LNCaP clone FGC (cell line): ENCODE results near the gene PADI3.

Experiments
- DNase-seq: peaks from one replicate; pipeline ENCODE4 v3.0.0-alpha.2; 2011; ENCODE audit warnings: low read depth
- H3K4me3 ChIP-seq: 2 replicates; pipeline ENCODE4 v1.5.1; 2011; ENCODE audit warnings: mild to moderate bottlenecking, low read depth, low read length, control low read depth
- TF ChIP-seq, protein P1 (sequence below): IDR thresholded peaks from 2 replicates; pipeline ENCODE4 v1.5.1; 2012; ENCODE audit warnings: mild to moderate bottlenecking; ENCODE audit not compliant: control insufficient read depth, insufficient read depth; ENCODE audit errors: extremely low read depth

The PADI3 gene

DNA sequence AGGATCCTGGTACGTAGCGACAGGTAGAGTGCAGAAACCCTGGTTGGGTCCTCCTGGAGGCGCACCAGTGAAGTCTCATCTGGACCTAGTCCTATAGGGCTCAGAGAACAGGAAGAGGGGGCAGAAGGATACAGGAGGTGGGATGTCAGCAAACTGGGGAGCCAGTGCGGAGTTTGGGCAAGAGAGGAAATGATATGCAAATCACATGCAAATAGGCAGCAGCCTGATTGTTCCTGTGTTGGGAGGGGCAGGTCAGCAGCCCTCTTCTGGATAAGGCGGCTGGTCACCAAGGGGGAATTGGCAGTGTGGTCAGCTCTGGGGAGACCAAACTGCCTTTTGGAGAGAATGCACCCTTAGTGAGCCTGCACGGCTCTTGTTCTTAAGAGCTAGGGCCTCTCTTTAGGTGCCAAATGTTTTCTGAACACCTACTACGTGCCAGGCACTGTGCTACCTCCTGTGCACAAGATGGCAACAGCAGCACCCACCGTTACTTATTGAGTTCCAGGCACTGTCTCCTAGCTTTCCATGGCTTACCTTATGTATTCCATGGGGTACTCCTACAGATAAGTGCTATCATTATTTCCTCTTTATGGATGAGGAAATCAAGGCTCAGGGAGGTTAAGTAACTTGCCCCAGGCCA, 18.1 kb upstream of the PADI3 start:
- no peak overlapping the region for H3K4me3 ChIP-seq
- TF ChIP-seq, protein P1, sequence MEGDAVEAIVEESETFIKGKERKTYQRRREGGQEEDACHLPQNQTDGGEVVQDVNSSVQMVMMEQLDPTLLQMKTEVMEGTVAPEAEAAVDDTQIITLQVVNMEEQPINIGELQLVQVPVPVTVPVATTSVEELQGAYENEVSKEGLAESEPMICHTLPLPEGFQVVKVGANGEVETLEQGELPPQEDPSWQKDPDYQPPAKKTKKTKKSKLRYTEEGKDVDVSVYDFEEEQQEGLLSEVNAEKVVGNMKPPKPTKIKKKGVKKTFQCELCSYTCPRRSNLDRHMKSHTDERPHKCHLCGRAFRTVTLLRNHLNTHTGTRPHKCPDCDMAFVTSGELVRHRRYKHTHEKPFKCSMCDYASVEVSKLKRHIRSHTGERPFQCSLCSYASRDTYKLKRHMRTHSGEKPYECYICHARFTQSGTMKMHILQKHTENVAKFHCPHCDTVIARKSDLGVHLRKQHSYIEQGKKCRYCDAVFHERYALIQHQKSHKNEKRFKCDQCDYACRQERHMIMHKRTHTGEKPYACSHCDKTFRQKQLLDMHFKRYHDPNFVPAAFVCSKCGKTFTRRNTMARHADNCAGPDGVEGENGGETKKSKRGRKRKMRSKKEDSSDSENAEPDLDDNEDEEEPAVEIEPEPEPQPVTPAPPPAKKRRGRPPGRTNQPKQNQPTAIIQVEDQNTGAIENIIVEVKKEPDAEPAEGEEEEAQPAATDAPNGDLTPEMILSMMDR: no peak
- DNase-seq: no peak

DNA sequence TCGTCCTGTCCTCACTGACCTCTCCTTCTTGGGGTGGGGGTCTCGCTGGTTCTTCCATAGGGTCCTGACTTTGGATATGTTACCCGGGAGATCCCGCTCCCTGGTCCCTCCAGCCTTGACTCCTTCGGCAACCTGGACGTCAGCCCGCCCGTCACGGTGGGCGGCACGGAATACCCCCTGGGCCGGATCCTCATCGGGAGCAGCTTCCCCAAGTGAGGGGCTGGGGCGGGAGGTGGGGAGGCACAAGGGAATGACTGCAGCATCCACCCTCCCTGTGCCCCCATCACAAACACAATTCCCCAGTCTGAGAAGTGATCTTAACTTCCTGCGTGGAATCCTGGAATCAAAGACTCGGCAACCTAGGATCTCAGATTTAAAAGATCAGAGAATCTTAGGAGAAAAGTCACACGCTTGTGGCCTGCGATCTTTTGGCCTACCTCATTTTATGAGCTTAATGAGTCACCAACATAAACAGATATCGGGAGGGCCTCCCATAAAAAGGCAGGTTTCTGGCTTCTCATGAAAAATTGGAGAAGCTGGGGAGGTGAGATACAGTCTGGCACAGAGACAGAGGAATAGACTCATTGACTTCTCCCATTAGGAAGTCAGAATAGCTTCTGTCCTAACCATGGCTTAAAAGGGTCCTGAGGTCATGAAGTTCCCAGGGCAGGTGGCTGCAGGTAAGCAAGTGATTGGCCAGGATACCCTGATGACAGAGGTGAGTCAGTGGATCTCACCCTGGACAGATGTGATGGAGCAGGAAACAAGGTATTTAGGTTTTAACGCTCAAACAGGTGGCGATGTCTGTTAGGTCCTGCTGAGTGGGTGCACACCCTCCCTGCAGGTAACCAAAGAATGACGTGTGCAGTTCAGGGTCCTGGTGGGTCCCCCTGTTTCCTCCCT, 15.9 kb upstream of the PADI3 start:
- no peak overlapping the region for H3K4me3 ChIP-seq

DNA sequence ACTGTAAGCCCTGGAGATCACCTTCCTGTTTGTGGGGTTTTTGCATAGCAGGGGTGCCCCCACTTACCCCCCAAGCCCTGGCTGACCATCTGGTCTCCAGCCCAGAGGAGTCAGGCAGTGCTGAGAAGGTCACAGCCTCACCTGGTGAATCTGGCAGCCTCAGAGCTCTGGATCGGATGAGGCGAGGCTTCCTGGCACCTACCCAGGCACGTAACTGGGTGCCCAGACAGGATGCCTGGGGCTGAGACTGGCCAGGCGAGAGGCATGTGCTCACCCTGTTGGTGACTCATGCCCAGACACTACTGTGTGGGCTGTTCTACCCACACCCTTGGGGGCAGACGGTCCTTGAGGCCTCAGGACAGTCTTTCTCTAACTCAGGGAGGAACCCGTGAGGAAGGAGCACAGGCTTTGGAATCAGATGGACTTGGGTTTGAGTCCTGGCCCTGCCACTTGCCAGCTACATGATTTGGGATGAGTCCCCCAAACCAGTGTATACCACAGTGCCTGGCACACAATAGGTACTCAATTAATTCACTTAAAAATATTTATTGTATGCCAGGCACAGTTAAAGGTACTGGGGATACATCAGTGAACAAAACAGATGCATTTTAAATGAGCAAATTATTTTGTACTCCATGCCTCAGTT, 15.1 kb upstream of the PADI3 start:
- DNase-seq: peak; percentile 14
- H3K4me3 ChIP-seq: no peak overlapping the region
- TF ChIP-seq, protein P1: no peak

More for the DNA sequence above, 15.9 kb upstream of the PADI3 start:
- TF ChIP-seq, protein P1: no peak
- DNase-seq: peak; percentile 77

DNA sequence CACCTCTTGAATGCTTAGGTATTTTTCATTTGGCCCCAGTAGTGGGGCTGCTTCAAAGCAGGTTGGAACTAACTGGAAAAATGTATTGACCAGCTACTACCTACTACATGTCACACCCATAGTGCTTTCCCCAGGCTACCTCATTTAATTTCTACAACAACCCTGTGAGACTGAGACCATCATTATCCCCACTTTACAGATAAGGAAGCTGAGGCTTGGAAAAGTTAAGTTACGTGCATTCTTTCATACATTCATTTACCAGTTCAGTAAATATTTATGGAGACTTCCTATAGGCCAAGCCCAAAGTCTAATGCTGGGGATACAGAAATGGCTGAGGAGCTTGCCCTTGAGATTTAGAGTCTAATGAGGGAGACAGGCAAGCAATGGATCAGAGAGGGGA, 14.5 kb upstream of the PADI3 start:
- DNase-seq: no peak

DNA sequence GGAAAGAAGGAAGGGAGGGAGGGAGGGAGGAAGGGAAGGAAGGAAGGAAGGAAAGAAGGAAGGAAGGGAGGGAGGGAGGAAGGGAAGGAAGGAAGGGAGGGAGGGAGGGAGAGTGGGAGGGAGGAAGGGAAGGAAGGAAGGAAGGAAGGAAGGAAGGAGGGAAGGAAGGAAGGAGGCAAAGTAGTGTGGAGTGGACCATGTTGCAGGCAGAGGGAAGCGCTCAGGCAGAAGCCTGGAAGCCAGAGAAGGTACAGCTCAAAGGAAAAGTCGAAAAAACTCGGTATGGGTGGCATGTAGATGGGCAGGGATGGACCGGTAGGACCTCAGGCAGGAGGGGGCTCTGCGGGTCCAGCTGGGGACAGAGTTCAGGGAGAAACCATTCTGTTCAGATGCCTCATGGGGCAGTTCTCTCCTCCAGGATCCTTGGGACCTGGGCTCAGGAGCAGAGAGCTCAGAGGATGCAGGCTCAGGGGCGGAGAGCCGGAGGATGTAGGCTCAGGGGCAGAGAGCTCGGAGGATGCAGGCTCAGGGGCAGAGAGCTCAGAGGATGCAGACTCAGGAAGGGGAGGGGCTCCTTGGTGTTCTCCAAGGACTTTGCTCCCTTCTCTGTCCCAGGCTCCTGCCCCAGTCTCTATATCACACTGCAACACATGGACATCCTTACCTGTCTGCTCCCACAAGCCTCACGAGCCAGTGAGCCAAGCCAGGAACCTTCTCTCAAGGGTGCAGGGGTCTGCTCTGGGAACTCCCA, 13.6 kb upstream of the PADI3 start:
- TF ChIP-seq, protein P1: no peak
- no peak overlapping the region for H3K4me3 ChIP-seq
- DNase-seq: no peak

More for the DNA sequence above, 14.5 kb upstream of the PADI3 start:
- no peak overlapping the region for H3K4me3 ChIP-seq
- TF ChIP-seq, protein P1: no peak

DNA sequence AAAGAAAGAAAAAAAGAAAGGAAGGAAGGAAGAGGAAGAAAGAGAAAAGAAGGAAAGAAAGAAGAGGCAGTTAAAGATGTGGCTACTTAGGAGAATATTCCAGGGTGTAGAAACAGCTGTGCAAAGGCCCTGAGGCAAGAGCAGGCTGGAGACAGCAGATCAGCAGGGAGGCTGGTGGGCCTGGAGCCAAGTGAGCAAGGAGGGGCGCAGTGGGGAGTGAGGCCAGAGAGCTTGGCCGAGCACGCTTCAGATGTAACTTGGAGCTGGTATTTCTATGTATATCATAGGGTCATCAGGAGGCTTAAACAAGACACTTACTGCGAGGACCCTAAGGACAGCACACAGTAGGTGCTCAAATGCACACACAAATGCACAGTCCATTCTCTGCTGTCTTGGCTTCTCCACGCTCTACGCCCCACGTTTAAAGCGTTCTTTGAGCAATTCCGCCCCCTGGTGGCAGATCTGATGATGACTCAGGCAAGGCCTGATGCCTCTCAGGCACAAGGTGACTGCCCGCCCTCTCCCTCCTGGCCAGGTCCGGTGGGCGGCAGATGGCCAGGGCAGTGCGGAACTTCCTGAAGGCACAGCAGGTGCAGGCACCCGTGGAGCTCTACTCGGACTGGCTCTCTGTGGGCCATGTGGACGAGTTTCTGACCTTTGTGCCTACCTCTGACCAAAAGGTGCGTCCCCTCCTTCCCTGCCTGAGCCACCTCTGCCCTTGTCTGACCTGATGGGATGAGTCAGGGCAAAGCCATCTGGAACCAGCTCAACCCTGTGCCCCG, 11.9 kb upstream of the PADI3 start:
- peak; percentile 26 for DNase-seq
- TF ChIP-seq, protein P1: peak; percentile 66
- H3K4me3 ChIP-seq: no peak overlapping the region
